H7 (cell line): ENCODE results near the gene IL17B. TPM values are rescaled to one million over a fixed set of nuclear protein-coding genes. Genes with fewer than 3 reads are reported as not detected.

Source experiments
- DNase-seq: peaks from one replicate; pipeline ENCODE4 v3.0.0; 2012
- H3K27me3 ChIP-seq: 2 replicates; pipeline ENCODE4 v1.6.0; 2011; ENCODE audit warnings: mild to moderate bottlenecking, low read length; ENCODE audit not compliant: control insufficient read depth, insufficient read depth
- H3K36me3 ChIP-seq: replicated peaks from 2 replicates; pipeline ENCODE4 v1.5.1; 2011; ENCODE audit warnings: low read length; ENCODE audit not compliant: control insufficient read depth, insufficient read depth
- H3K4me3 ChIP-seq: 2 replicates; pipeline ENCODE4 v1.5.1; 2011; ENCODE audit warnings: low read depth, mild to moderate bottlenecking, control low read depth, low read length, moderate library complexity; ENCODE audit not compliant: insufficient read depth
- total RNA-seq: library from RNA; depleted of rRNA; stranded (reverse); fragments of >200 nt; shearing (Covaris generic); gene quantifications from 2 replicates; pipeline ENCODE4 v1.2.3, GENCODE V29; 2014; rRNA removed

Gene IL17B
- total RNA-seq, 1 experiment from 2014 or later: not detected

DNA sequence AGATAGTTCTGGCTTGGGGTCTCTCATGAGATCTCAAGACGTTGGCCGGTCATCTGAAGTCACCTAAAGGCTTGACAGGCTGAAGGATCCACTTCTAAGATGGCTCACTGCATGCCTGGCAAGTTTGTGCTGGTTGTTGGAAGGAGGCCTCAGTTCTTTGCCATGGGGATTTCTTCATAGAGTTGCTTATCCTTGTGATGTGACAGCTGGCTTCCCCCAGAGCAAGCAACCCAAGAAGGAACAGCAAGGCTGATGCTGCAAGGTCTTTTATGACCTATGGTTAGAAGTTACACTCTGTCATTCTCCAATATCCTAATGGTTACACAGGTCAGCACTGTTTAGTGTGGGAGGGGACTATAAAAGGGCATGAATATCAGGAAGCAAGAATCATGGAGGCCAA, 54.5 kb downstream of the IL17B start:
- Histone ChIP-seq H3K4me3 (no peak overlapping the region), H3K27me3 (no peaks in the 10 kb centered on the region), H3K36me3 (no peaks in the 10 kb centered on the region)
- no peak for DNase-seq

Other genes with a start within 250 kb of the IL17B start
- 0.03 TPM in 1 of 2 replicates, not detected in the other for gene ABLIM3, start 237.8 kb downstream of the IL17B start, total RNA-seq
- 2.2 and 3.3 TPM in 2 replicates for gene AFAP1L1, start 107.4 kb downstream of the IL17B start, total RNA-seq
- gene GRPEL2, start 33.8 kb downstream of the IL17B start, total RNA-seq: 36.1 and 37.0 TPM in 2 replicates
- 6.5 and 9.4 TPM in 2 replicates for gene PCYOX1L, start 21.2 kb downstream of the IL17B start, total RNA-seq
- gene CSNK1A1, start 172.1 kb upstream of the IL17B start, total RNA-seq: 220 and 262 TPM in 2 replicates
- gene ARHGEF37, start 202.2 kb upstream of the IL17B start, total RNA-seq: 0.14 and 0.26 TPM in 2 replicates